SK-N-MC (cell line): ENCODE measurements around the gene GLYATL1B.
"Not testable (repeated sequence)": the region's sequence is repeated elsewhere in the genome, so short reads cannot be mapped to it uniquely, and the experiment has no call there.

Experiments used
- DNase-seq: peaks from one replicate; pipeline ENCODE4 v3.0.0-alpha.2; 2011; ENCODE audit warnings: low read depth, low spot score
- H3K27ac ChIP-seq: fragments of 200-600 bp; sonication (generic); 2 replicates; pipeline ENCODE4 v1.5.1; 2016; ENCODE audit warnings: mixed run types
- H3K36me3 ChIP-seq: fragments of 200-600 bp; sonication (generic); 2 replicates; pipeline ENCODE4 v1.6.1; 2017; ENCODE audit warnings: antibody characterized with exemption, low read length, mixed read lengths; ENCODE audit not compliant: insufficient read depth
- H3K4me3 ChIP-seq: fragments of 200-600 bp; sonication (generic); 2 replicates; pipeline ENCODE4 v1.5.1; 2016
- H3K9ac ChIP-seq: fragments of 200-600 bp; sonication (generic); 2 replicates; pipeline ENCODE4 v1.8.0; 2017; ENCODE audit warnings: mixed run types, mixed read lengths; ENCODE audit not compliant: insufficient read length
- H3K9me3 ChIP-seq: fragments of 200-600 bp; sonication (generic); 2 replicates; pipeline ENCODE4 v1.6.1; 2017; ENCODE audit warnings: low read depth, mild to moderate bottlenecking, antibody characterized with exemption, low read length, moderate library complexity, mixed read lengths
- EZH2 ChIP-seq: fragments of 200-600 bp; sonication (generic); IDR thresholded peaks from one replicate; pipeline ENCODE4 v1.6.1; 2017; ENCODE audit warnings: antibody characterized with exemption
- FOXP2 ChIP-seq: optimal IDR thresholded peaks from 2 replicates; pipeline ENCODE3; 2011; ENCODE audit warnings: mild to moderate bottlenecking, moderate library complexity; ENCODE audit not compliant: insufficient read depth; ENCODE audit errors: extremely low read length, control extremely low read depth
- POLR2AphosphoS5 ChIP-seq: IDR thresholded peaks from 2 replicates; pipeline ENCODE4 v1.6.1; 2012; ENCODE audit warnings: mild to moderate bottlenecking, low read depth, low read length, borderline replicate concordance

Gene GLYATL1B

GRCh38 chr11:59062602-59063529 lies 23.2 kb upstream of the GLYATL1B start:
- no peak for TF ChIP-seq EZH2
- TF ChIP-seq POLR2AphosphoS5, result no peak
- no peak for TF ChIP-seq FOXP2
- no peak overlapping the region for H3K4me3 ChIP-seq
- H3K36me3 ChIP-seq, result no peaks in the 10 kb centered on the region
- no peak overlapping the region for H3K9ac ChIP-seq
- no peak overlapping the region for H3K27ac ChIP-seq
- no peak for DNase-seq
- no peaks in the 10 kb centered on the region for H3K9me3 ChIP-seq

- DNase-seq, H3K4me3 ChIP-seq, H3K9ac ChIP-seq, H3K36me3 ChIP-seq, H3K27ac ChIP-seq, H3K9me3 ChIP-seq: not testable (repeated sequence)
These were observed 21.9 kb upstream of the GLYATL1B start for GRCh38 chr11:59063996-59064727.

- H3K4me3 ChIP-seq, result no peak overlapping the region
- H3K9me3 ChIP-seq, result no peaks in the 10 kb centered on the region
- TF ChIP-seq EZH2 (no peak), POLR2AphosphoS5 (no peak), FOXP2 (no peak)
- H3K9ac ChIP-seq, result no peak overlapping the region
- no peak overlapping the region for H3K27ac ChIP-seq
- no peak for DNase-seq
- no peaks in the 10 kb centered on the region for H3K36me3 ChIP-seq
These were observed 17.0 kb upstream of the GLYATL1B start for GRCh38 chr11:59069087-59069486.

DNA sequence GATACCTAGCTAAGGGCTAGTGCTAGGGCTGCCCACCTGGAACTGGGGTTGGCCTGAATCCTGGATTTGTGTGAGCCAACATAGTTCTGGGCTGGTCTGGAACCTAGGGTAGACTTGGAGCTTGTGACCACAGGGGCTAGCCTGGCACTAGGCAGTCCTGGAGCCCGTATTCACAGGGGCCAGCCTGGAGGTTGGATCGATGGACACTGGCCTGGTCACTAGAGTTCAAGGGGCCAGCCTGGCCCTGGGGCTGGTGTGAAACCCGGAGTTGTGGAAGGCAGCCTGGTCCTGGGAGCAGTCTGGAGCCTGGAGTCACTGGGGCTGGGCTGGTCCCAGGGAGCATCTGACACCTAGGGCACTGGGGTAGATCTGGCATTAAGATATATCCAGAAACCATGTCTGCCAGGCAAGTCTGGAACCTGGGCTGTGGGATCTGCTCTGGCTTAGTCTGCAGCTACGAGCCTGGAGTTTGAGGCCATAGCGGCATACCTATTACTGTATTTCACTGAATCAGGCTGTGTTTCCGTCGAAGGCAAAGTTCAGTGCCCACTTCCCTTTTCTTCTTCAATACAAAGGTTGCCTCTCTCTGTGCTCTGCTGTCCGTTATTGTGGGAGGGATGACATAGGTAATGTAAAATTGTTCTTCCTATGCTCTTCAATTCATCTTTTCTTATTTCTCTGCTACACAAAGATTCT lies 9.1 kb upstream of the GLYATL1B start:
- Histone ChIP-seq H3K9ac (no peak overlapping the region), H3K27ac (no peak overlapping the region), H3K9me3 (no peaks in the 10 kb centered on the region), H3K36me3 (no peaks in the 10 kb centered on the region), H3K4me3 (no peak overlapping the region)
- DNase-seq, result no peak
- TF ChIP-seq POLR2AphosphoS5 (no peak), FOXP2 (no peak), EZH2 (no peak)

GRCh38 chr11:59078435-59078834 lies 7.7 kb upstream of the GLYATL1B start:
- H3K4me3 ChIP-seq, result no peak overlapping the region
- no peak for TF ChIP-seq FOXP2
- no peak for TF ChIP-seq POLR2AphosphoS5
- TF ChIP-seq EZH2, result no peak
- H3K9ac ChIP-seq, result no peak overlapping the region
- H3K36me3 ChIP-seq, result no peaks in the 10 kb centered on the region
- H3K9me3 ChIP-seq, result no peaks in the 10 kb centered on the region
- H3K27ac ChIP-seq, result no peak overlapping the region
- no peak for DNase-seq

DNA sequence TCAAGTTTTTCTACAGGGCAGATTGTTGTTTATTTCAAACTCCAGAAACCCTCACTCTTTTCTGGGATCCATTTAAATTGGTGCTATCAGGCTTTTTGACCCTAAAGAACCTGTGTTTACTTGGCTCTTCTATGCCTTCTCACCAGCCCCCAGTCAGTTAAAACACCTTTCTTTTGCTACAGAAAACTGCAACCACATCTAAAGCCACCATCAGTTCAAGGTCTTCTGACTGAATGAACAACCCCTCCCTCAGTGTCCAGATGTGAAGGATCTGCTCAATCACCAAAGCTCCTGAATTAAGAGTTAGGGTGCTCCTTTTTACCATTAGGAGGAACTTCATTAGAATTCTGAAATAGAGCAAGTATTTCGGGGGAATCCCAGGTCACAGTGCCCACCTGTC lies 7.0 kb upstream of the GLYATL1B start:
- Histone ChIP-seq H3K27ac (no peak overlapping the region), H3K4me3 (no peak overlapping the region), H3K9ac (no peak overlapping the region), H3K36me3 (no peaks in the 10 kb centered on the region), H3K9me3 (no peaks in the 10 kb centered on the region)
- DNase-seq, result no peak
- TF ChIP-seq FOXP2 (no peak), POLR2AphosphoS5 (no peak), EZH2 (no peak)

DNA sequence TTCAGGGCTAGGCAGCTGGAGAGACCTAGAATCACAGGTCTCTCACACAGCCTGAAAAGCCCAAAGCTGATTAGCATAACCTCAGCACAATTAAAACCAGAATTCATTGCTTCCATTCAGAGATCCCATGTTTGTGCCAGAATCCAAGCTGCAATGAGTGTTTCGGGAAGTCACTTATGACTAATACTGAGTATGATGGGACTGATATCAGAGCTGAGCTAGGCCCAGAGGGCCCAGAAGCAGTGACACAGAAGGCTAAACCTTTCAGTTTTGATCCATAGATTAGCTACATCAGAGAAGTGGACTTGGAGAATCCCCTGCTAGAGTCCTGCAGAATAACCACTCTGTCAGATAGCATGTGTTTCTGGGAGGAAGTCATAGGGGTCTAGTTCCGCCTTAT lies 5.7 kb upstream of the GLYATL1B start:
- not testable (repeated sequence) for H3K9me3 ChIP-seq, DNase-seq, H3K4me3 ChIP-seq, H3K36me3 ChIP-seq, H3K27ac ChIP-seq, H3K9ac ChIP-seq

DNA sequence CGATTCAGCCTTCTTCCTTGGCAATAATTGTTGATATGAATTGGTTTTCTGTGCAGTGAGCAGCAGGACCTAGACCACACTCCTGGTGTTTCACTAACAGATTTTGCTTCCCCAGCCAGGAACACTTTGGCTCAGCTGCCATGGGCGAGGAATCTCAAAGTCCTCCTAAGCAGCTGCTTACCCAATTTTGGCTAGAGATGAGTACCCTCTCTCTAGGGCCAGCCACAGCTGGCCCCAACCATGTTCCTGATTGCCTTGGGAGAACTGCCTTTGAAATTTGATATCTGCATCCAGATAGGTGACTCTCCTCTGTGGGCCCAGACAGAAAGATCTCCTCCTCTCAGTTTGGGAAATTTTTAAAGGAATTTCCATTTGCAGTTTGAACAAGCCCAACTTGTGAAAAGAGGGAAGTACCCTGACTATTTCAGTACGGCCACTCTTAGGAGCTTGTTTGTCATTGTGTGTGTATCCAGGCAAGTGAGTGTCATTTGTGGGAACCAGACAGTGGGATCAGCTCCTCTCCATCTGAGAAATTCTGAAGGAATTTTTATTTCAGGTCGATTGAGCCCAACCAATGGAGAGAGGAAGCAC lies 4.6 kb upstream of the GLYATL1B start:
- not testable (repeated sequence) for H3K36me3 ChIP-seq, H3K4me3 ChIP-seq, DNase-seq, H3K27ac ChIP-seq, H3K9ac ChIP-seq, H3K9me3 ChIP-seq
